GM12878 (cell line): Measurements from ENCODE around the gene GRIPAP1. TPM values are rescaled to one million over a fixed set of nuclear protein-coding genes. Genes with fewer than 3 reads are reported as not detected.

Source experiments
- ATAC-seq: fragments of 200-7000 bp; cut with Tn5 transposase; 3 replicates; pipeline ENCODE4 v1.9.1; 2020; ENCODE audit warnings: mild to moderate bottlenecking, moderate library complexity
- BruUV-seq: library from RNA; stranded (reverse); fragments of 400-500 nt; replicated peaks from 2 replicates; lab custom pipeline; 2021; lab: Mats Ljungman, UMichigan
- CTCF ChIA-PET: fragments of 300-600 bp; sonication (Branson Sonifier 250); formaldehyde crosslinking; extraction: SDS; loops from one replicate; lab custom pipeline; 2021; ENCODE audit warnings: inconsistent platforms; lab: Yijun Ruan, JAX
- POLR2A ChIA-PET: fragments of 350-600 bp; formaldehyde crosslinking; extraction: SDS; loops from one replicate; lab custom pipeline; 2021; ENCODE audit warnings: inconsistent platforms; lab: Charles Lee
- RAD21 ChIA-PET: fragments of 300-600 bp; sonication (Branson Sonifier 250); formaldehyde crosslinking; loops from one replicate; lab custom pipeline; 2023; ENCODE audit warnings: antibody characterized with exemption; ENCODE audit not compliant: unreplicated experiment; lab: Charles Lee
- SMC1A ChIA-PET: fragments of 300-600 bp; sonication (Branson Sonifier 250); formaldehyde crosslinking; loops from one replicate; lab custom pipeline; 2023; ENCODE audit not compliant: unreplicated experiment, uncharacterized antibody; lab: Charles Lee
- DNase-seq: peaks from one replicate; pipeline ENCODE4 v3.0.0-alpha.2; 2011; ENCODE audit warnings: low read depth, low spot score
- FAIRE-seq: peaks from 3 replicates; lab custom pipeline; 2011; peaks lifted over from hg19 to GRCh38; lab: Jason Lieb, UNC
- H2AFZ ChIP-seq: 2 replicates; pipeline ENCODE4 v1.6.0; 2011; ENCODE audit warnings: low read depth, low read length, control low read depth; ENCODE audit not compliant: control insufficient read depth
- H3K27ac ChIP-seq: 2 replicates; pipeline ENCODE4 v1.5.1; 2011; ENCODE audit warnings: control low read depth; ENCODE audit not compliant: control insufficient read depth, insufficient read depth
- H3K27me3 ChIP-seq, 2 experiments: replicated peaks in 1 of 2; 2 replicates each; pipeline versions ENCODE4 v1.6.0 to v1.6.1; 2011; ENCODE audit warnings: low read length in 1 of 2; ENCODE audit not compliant: control insufficient read depth in 2 of 2, insufficient read depth in 2 of 2
- H3K36me3 ChIP-seq, 2 experiments: 2 replicates each; pipeline ENCODE4 v1.5.1; 2011; ENCODE audit warnings: low read length in 1 of 2; ENCODE audit not compliant: control insufficient read depth in 2 of 2, insufficient read depth in 2 of 2
- H3K4me1 ChIP-seq: 2 replicates; pipeline ENCODE4 v1.6.1; 2011; ENCODE audit warnings: mild to moderate bottlenecking, low read length, moderate library complexity, mixed read lengths; ENCODE audit not compliant: control insufficient read depth, insufficient read depth
- H3K4me2 ChIP-seq: 2 replicates; pipeline ENCODE4 v1.6.0; 2011; ENCODE audit warnings: control low read depth; ENCODE audit not compliant: control insufficient read depth, insufficient read depth
- H3K4me3 ChIP-seq: fragments of 200-600 bp; sonication (generic); 2 replicates; pipeline ENCODE4 v1.5.1; 2016
- H3K79me2 ChIP-seq: 2 replicates; pipeline ENCODE4 v1.6.0; 2011; ENCODE audit warnings: low read length; ENCODE audit not compliant: control insufficient read depth, insufficient read depth
- H3K9ac ChIP-seq: 2 replicates; pipeline ENCODE4 v1.8.0; 2011; ENCODE audit warnings: low read length, control low read depth, mixed read lengths; ENCODE audit not compliant: control insufficient read depth, insufficient read depth
- H3K9me3 ChIP-seq: replicated peaks from 3 replicates; pipeline ENCODE4 v1.5.1; 2011; ENCODE audit warnings: mild to moderate bottlenecking, low read length; ENCODE audit not compliant: control insufficient read depth, insufficient read depth
- H4K20me1 ChIP-seq: 2 replicates; pipeline ENCODE4 v1.6.0; 2011; ENCODE audit not compliant: control insufficient read depth, insufficient read depth
- BCL11A ChIP-seq: IDR thresholded peaks from 2 replicates; pipeline ENCODE4 v1.6.1; 2011; ENCODE audit warnings: low read depth, low read length
- BCLAF1 ChIP-seq: fragments of 450-650 bp; IDR thresholded peaks from 2 replicates; pipeline ENCODE4 v1.6.1; 2017; ENCODE audit warnings: antibody characterized with exemption, mild to moderate bottlenecking, moderate library complexity
- CUX1 ChIP-seq: IDR thresholded peaks from 2 replicates; pipeline ENCODE4 v1.6.1; 2012; ENCODE audit warnings: improper control_type of control experiment, low read depth, low read length; ENCODE audit not compliant: insufficient replicate concordance
- IKZF1 ChIP-seq: fragments of 450-650 bp; conservative IDR thresholded peaks from 2 replicates; pipeline ENCODE4 v1.6.1; 2017; ENCODE audit warnings: antibody characterized with exemption, mild to moderate bottlenecking
- IRF5 ChIP-seq: fragments of 450-650 bp; IDR thresholded peaks from 2 replicates; pipeline ENCODE4 v1.6.1; 2017; ENCODE audit warnings: borderline replicate concordance
- RAD51 ChIP-seq: fragments of 450-650 bp; IDR thresholded peaks from 2 replicates; pipeline ENCODE4 v1.6.1; 2016; ENCODE audit warnings: moderate library complexity, mild to moderate bottlenecking, inconsistent platforms
- RB1 ChIP-seq: fragments of 450-650 bp; formaldehyde crosslinking; IDR thresholded peaks from 2 replicates; pipeline ENCODE4 v1.6.1; 2017; ENCODE audit warnings: mild to moderate bottlenecking, borderline replicate concordance
- RCOR1 ChIP-seq: conservative IDR thresholded peaks from 2 replicates; pipeline ENCODE4 v1.6.1; 2012; ENCODE audit warnings: low read depth, low read length, improper control_type of control experiment
- SKIL ChIP-seq: fragments of 450-650 bp; IDR thresholded peaks from 2 replicates; pipeline ENCODE4 v1.6.1; 2017; ENCODE audit warnings: mild to moderate bottlenecking, low read depth, inconsistent platforms; ENCODE audit not compliant: poor library complexity, severe bottlenecking
- SMC3 ChIP-seq: IDR thresholded peaks from 2 replicates; pipeline ENCODE4 v1.6.1; 2011; ENCODE audit warnings: low read length, improper control_type of control experiment, borderline replicate concordance
- SUZ12 ChIP-seq: fragments of 200-600 bp; sonication (generic); IDR thresholded peaks from one replicate; pipeline ENCODE4 v1.6.1; 2018; ENCODE audit warnings: antibody characterized with exemption, mild to moderate bottlenecking; ENCODE audit not compliant: unreplicated experiment
- WGBS: methylation state at CpG from one replicate; pipeline ENCODE4 v1.1.6; 2016; ENCODE audit warnings: low lambda C conversion rate; ENCODE audit not compliant: insufficient replicate concordance, insufficient coverage; ENCODE audit errors: missing lambda C conversion rate; 5-methylcytosine and 5-hydroxymethylcytosine counted together
- in situ Hi-C: fragments of 300-500 bp; cut with MboI; formaldehyde crosslinking; loops from 9 replicates; pipeline ENCODE4 v1.14.3; 2018; ENCODE audit warnings: mixed read lengths
- intact Hi-C: fragments of 100-400 bp; cut with micrococcal nuclease; formaldehyde crosslinking; loops from one replicate; pipeline ENCODE4 v1.14.2; 2022; ENCODE audit not compliant: unreplicated experiment
- polyA plus RNA-seq, 11 experiments: library from polyadenylated mRNA; depleted of rRNA in 4 of 11; unstranded in 6 of 11; stranded (reverse) in 5 of 11; fragments of >200 nt; fragmentation: Nextera tagmentation in 4 of 11; fragmentation: Illumina TruSeq in 1 of 11; extraction: Ambion mirVana in 4 of 11; extraction: Trizol in 1 of 11; gene quantifications; 1 replicate in 1 of 11; 2 replicates in 10 of 11; pipeline versions ENCODE4 v1.2.1 to v1.2.3, GENCODE V29; 2011 to 2016; ENCODE audit warnings: inconsistent platforms in 2 of 11, missing spikeins in 2 of 11, low read depth in 1 of 11
- total RNA-seq, 4 experiments: library from RNA; depleted of rRNA in 3 of 4; stranded (reverse); fragments of >200 nt in 3 of 4; fragmentation: Illumina TruSeq in 1 of 4; extraction: Trizol in 1 of 4; gene quantifications; 2 replicates each; pipeline versions ENCODE4 v1.2.1 to v1.2.3, GENCODE V29; 2013 to 2021

GRIPAP1 gene
- total and polyA plus RNA-seq, 10 of the 15 experiments (the other 5 are each of a cell fraction or from before 2014, with no cell fraction given): 4.2 to 44.7 (median 25.8) TPM

GRCh38 chrX:48981178-48981577, 20.9 kb downstream of the GRIPAP1 start:
- Histone ChIP-seq H3K4me1 (no peaks in the 10 kb centered on the region), H3K36me3 (peaks cover 3 to 5% of the 10 kb centered on the region in 2 experiments), H3K27me3 (no peaks in the 10 kb centered on the region)
- CTCF ChIA-PET: interaction anchor here (0.8 kb wide), 1 partner anchor 9 kb away, joined by 3 read pairs; no protein-coding TSS in a partner anchor
- no peak for DNase-seq
- TF ChIP-seq SKIL (no peak), SMC3 (no peak), RAD51 (no peak), BCL11A (no peak), RCOR1 (no peak), CUX1 (no peak), BCLAF1 (no peak), RB1 (no peak), IKZF1 (no peak), SUZ12 (no peak), IRF5 (no peak)
- TF ChIP-seq, all 136 proteins: peak for 0
- Histone ChIP-seq H3K79me2 (no peaks in the 10 kb centered on the region), H3K4me3 (no peak overlapping the region), H3K4me2 (no peak overlapping the region), H3K9me3 (no peaks in the 10 kb centered on the region), H3K27ac (no peak overlapping the region), H2AFZ (no peak overlapping the region), H3K9ac (no peak overlapping the region), H4K20me1 (no peaks in the 10 kb centered on the region)
- ATAC-seq: no peak
- no peak for FAIRE-seq
- ChIA-PET RAD21 (no interaction called here), SMC1A (no interaction called here), POLR2A (no interaction called here)
- intact Hi-C loops: no loop called here
- 65% methylated on average over 10 of the region's 10 CpGs for WGBS
- in situ Hi-C loops: no loop called here
- BruUV-seq: no TSS peak
